Gastrocnemius medialis (tissue), 4 donors: ENCODE measurements around the gene TROAP. TPM values are rescaled to one million over a fixed set of nuclear protein-coding genes. Genes with fewer than 3 reads are reported as not detected.

ENCODE experiments used
- ATAC-seq, 2 donors: fragments of 150-250 bp; one replicate each; pipeline ENCODE4 v1.9.1; 2016
- DNase-seq, 2 donors: peaks; one replicate each; pipeline ENCODE4 v3.0.0-alpha.2; 2019
- H3K27ac ChIP-seq, 4 donors: fragments of 200-600 bp; sonication (generic); 1 replicate in 1 of 4; 2 replicates in 3 of 4; pipeline ENCODE4 v1.5.1; 2016 to 2018; ENCODE audit warnings: mild to moderate bottlenecking in 2 of 4, moderate library complexity in 1 of 4
- H3K27me3 ChIP-seq, 3 donors: fragments of 200-600 bp; sonication (generic) in 2 of 3; 1 replicate in 1 of 3; 2 replicates in 2 of 3; pipeline versions ENCODE4 v1.5.1 to v1.6.0; 2016 to 2019; ENCODE audit warnings: mild to moderate bottlenecking in 1 of 3, moderate library complexity in 1 of 3
- H3K36me3 ChIP-seq, 2 donors: fragments of 200-600 bp; sonication (generic) in 1 of 2; one replicate each; pipeline ENCODE4 v1.5.1; 2017 to 2018
- H3K4me1 ChIP-seq, 2 donors: fragments of 200-600 bp; sonication (generic) in 1 of 2; one replicate each; pipeline ENCODE4 v1.5.1; 2016 to 2017; ENCODE audit warnings: mild to moderate bottlenecking in 2 of 2
- H3K4me3 ChIP-seq, 4 donors: fragments of 200-600 bp; sonication (generic) in 3 of 4; 1 replicate in 1 of 4; 2 replicates in 3 of 4; pipeline ENCODE4 v1.5.1; 2016 to 2019; ENCODE audit warnings: mild to moderate bottlenecking in 2 of 4
- H3K9me3 ChIP-seq, 3 donors: fragments of 200-600 bp; sonication (generic) in 2 of 3; 1 replicate in 1 of 3; 2 replicates in 2 of 3; pipeline ENCODE4 v1.5.1; 2016 to 2019
- CTCF ChIP-seq, 5 experiments: fragments of 450-650 bp in 3 of 5; fragments of 200-600 bp in 2 of 5; sonication (generic) in 2 of 5; IDR thresholded peaks in 4 of 5; conservative IDR thresholded peaks in 1 of 5; 1 replicate in 4 of 5; 2 replicates in 1 of 5; pipeline ENCODE4 v1.5.1; 2016 to 2019; ENCODE audit warnings: antibody characterized with exemption in 5 of 5, mild to moderate bottlenecking in 3 of 5, moderate library complexity in 3 of 5
- POLR2A ChIP-seq, 2 donors: fragments of 450-650 bp; IDR thresholded peaks; one replicate each; pipeline ENCODE4 v1.6.1; 2017; ENCODE audit warnings: antibody characterized with exemption in 2 of 2, mild to moderate bottlenecking in 2 of 2, moderate library complexity in 2 of 2
- in situ Hi-C, 4 donors: fragments of 200-750 bp; cut with MboI; loops; one replicate each; pipeline versions ENCODE4 v1.15.0 to v1.8.0; 2017; ENCODE audit warnings: low sequenced_read_pairs in 4 of 4
- intact Hi-C: fragments of 100-400 bp; cut with DNase I; formaldehyde crosslinking; loops from one replicate; pipeline ENCODE4 v1.15.1; 2023; ENCODE audit warnings: low total_unique reads
- total RNA-seq, 4 donors: library from RNA; depleted of rRNA; stranded (reverse); fragments of >200 nt; gene quantifications; one replicate each; pipeline versions ENCODE4 v1.1.0 to v1.2.3, GENCODE V29; 2016

TROAP gene
- total RNA-seq, 4 donors from 2014 or later, result 0.24 TPM; not detected in 3

- H3K36me3 ChIP-seq, result no peaks in the 10 kb centered on the region
- no peaks in the 10 kb centered on the region for H3K4me1 ChIP-seq
- in situ Hi-C loops, result loop anchor here in 1 of 4 donors (5.0 kb wide), 1 partner anchor 48 kb away; the partner anchor contains the start of gene C1QL4
- intact Hi-C loops, result loop anchor here (1.0 kb wide), 1 partner anchor 48 kb away; the partner anchor contains the start of gene C1QL4
- ATAC-seq, result no peak
- no peak overlapping the region for H3K4me3 ChIP-seq
- H3K9me3 ChIP-seq, result no peaks in the 10 kb centered on the region
- no peak for DNase-seq
- peaks cover 4% of the 10 kb centered on the region in 3 donors for H3K27me3 ChIP-seq
- TF ChIP-seq POLR2A (IDR thresholded peaks at IDR 0.05) (no peak), CTCF (IDR thresholded peaks at IDR 0.05 in 4 of 5, conservative IDR thresholded peaks at IDR 0.05 in 1 of 5) (no peak)
- H3K27ac ChIP-seq, result no peak overlapping the region
Observed at GRCh38 chr12:49288922-49289555, 34.0 kb upstream of the TROAP start.

DNA sequence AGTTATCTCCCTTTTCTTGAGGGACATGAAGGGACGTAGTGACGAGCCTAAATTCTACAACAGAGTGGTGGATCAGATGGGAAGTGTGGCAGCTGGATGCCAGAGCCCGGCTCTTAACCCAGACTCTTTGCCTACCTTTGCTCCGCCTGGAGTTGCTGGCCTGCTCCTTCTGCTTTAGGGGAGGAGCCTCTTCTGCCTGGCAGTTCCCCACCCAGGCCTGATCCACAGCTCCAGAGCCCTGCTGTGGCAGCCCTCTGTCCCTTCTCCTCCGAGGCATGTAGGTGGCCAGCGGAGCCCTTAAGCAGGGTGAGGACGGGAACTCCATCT lies 30.4 kb upstream of the TROAP start:
- intact Hi-C loops, result no loop called here

DNA sequence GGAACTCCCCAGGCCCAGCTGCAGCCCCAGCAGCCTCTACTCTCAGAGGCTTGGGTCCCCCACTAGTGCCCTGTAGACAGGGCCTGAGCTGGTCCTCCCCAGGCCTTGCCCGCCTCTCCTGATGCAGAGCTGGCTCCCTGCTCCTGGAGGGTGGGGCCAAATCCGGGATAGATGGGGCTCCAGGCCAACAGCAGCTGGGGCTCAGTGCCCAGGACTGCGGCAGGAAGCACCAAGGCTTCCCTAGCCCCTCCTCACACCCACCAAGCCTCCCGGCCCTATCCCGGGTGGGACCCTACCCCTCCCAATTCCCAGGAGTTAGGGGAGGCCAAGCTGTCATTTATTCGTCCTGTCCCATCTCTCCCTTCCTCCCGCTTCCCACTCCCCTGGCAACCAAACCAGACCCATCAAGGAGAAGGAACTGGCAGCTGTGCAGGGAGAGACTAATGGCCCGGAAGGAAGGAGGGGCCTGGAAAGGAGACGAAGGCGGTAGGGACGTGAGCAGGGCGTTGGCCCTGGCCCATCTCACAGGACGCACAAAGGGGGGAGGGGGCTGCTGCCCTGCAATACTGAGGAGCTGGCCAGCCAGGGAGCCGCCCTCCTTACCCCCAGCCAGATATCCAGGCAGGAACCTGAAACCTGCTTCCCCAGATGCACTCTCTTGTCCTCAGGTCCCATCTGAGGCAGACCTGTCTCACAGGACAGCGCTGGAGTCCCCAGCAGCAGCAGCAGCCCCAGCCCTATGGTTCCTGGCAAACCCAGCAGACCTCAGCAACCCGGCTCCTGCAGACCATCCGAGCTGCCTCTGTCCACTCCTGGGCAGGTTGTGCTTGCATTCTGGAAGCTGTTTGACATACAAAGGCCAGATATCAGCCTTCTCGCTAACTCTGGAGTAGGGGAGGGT lies 29.7 kb upstream of the TROAP start:
- peaks cover 0 to 11% of the 10 kb centered on the region in 2 donors for H3K4me1 ChIP-seq
- H3K36me3 ChIP-seq, result no peaks in the 10 kb centered on the region
- intact Hi-C loops (no loop called here), in situ Hi-C loops (no loop called here)
- no peak overlapping the region for H3K27ac ChIP-seq
- H3K4me3 ChIP-seq, result no peak overlapping the region
- TF ChIP-seq CTCF (IDR thresholded peaks at IDR 0.05 in 4 of 5, conservative IDR thresholded peaks at IDR 0.05 in 1 of 5) (no peak), POLR2A (IDR thresholded peaks at IDR 0.05) (no peak)
- H3K9me3 ChIP-seq, result no peaks in the 10 kb centered on the region
- ATAC-seq, result no peak
- H3K27me3 ChIP-seq, result peaks cover 30 to 33% (median 32%) of the 10 kb centered on the region in 3 donors
- no peak for DNase-seq

More for the DNA sequence above, 30.4 kb upstream of the TROAP start:
- peaks cover 0 to 11% of the 10 kb centered on the region in 2 donors for H3K4me1 ChIP-seq
- TF ChIP-seq CTCF (IDR thresholded peaks at IDR 0.05 in 4 of 5, conservative IDR thresholded peaks at IDR 0.05 in 1 of 5) (no peak), POLR2A (IDR thresholded peaks at IDR 0.05) (no peak)
- in situ Hi-C loops, result no loop called here
- H3K4me3 ChIP-seq, result no peak overlapping the region
- ATAC-seq (no peak), DNase-seq (no peak)
- H3K36me3 ChIP-seq, result no peaks in the 10 kb centered on the region
- H3K27ac ChIP-seq, result no peak overlapping the region
- H3K9me3 ChIP-seq, result no peaks in the 10 kb centered on the region
- H3K27me3 ChIP-seq, result peaks cover 24 to 27% (median 26%) of the 10 kb centered on the region in 3 donors

- no peak overlapping the region for H3K4me3 ChIP-seq
- H3K27me3 ChIP-seq, result peaks cover 40 to 42% (median 41%) of the 10 kb centered on the region in 3 donors
- ATAC-seq (no peak), DNase-seq (no peak)
- intact Hi-C loops (no loop called here), in situ Hi-C loops (no loop called here)
- no peaks in the 10 kb centered on the region for H3K9me3 ChIP-seq
- H3K36me3 ChIP-seq, result no peaks in the 10 kb centered on the region
- no peak overlapping the region for H3K27ac ChIP-seq
- TF ChIP-seq POLR2A (IDR thresholded peaks at IDR 0.05) (no peak), CTCF (IDR thresholded peaks at IDR 0.05 in 4 of 5, conservative IDR thresholded peaks at IDR 0.05 in 1 of 5) (no peak)
- peaks cover 0 to 11% of the 10 kb centered on the region in 2 donors for H3K4me1 ChIP-seq
Observed at GRCh38 chr12:49294086-49294803, 28.8 kb upstream of the TROAP start.
